ENCODE measurements around the gene INTS4.
"Not testable (repeated sequence)": the region's sequence is repeated elsewhere in the genome, so short reads cannot be mapped to it uniquely, and the experiment has no call there.

INTS4 gene

DNA sequence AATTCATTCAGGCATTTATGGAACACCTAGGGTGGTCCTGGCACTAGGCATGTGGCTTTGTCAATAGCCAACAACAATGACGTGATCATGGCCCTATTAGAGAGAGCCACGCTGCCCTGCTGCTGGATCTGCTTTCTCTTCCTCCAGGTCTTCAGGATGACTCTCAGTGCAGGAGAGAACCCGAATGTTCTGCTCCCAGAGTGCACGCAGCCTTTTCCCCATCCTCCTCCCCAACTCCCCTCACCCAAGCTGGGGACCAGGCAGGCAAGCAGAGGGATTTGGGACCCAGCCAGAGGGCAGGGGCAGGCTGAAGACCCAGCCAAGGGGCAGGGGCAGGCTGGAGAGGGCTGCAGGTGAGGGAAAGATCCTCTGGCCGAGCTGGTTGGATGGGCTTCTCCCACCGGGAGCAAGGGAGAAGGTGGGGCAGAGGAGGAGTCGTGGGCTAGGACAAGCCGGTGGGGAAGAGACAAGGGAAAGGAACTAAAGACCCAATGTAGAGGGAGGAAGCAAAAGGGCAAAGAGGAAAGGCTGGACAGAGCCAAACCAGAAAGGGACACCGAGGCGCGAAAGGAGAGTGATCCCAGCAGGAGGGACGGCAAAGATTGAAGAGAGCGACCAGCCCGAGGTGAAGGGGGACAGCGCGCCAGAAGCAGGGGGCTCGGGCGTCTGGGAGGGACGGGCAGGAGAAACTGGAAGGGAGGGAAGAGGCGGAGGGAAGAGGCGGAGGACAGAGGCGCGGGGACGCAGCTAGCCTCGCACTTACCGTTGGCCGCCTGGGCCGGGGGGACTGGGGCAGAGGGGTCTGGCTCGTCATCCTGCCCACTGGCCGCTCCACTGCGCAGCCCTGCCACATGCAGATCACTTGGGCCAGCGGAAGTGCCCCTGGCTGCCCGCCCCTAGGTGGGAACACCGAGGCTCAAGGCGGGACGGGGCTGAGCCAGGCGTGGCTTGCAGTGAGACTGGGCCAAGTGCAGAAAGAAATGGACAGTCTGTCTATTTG, 28.2 kb upstream of the INTS4 start, which contains the start of gene KCTD14:
TSS of gene KCTD14 (minus strand) at position 880 of the 1,000 bp plus-strand sequence. CDS start at position 853, 27 bp downstream.
- peak within 1 kb of the TSS; percentile 43 for H3K4me3 ChIP-seq (replicated peaks; ENCODE audit: low read depth, low read length)
- TF ChIP-seq, protein P1, sequence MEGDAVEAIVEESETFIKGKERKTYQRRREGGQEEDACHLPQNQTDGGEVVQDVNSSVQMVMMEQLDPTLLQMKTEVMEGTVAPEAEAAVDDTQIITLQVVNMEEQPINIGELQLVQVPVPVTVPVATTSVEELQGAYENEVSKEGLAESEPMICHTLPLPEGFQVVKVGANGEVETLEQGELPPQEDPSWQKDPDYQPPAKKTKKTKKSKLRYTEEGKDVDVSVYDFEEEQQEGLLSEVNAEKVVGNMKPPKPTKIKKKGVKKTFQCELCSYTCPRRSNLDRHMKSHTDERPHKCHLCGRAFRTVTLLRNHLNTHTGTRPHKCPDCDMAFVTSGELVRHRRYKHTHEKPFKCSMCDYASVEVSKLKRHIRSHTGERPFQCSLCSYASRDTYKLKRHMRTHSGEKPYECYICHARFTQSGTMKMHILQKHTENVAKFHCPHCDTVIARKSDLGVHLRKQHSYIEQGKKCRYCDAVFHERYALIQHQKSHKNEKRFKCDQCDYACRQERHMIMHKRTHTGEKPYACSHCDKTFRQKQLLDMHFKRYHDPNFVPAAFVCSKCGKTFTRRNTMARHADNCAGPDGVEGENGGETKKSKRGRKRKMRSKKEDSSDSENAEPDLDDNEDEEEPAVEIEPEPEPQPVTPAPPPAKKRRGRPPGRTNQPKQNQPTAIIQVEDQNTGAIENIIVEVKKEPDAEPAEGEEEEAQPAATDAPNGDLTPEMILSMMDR (IDR thresholded peaks at IDR 0.05; ENCODE audit: low read depth, low read length, missing control alignments), result no peak
- no peak for DNase-seq (ENCODE audit: extremely low read depth, low read depth)

DNA sequence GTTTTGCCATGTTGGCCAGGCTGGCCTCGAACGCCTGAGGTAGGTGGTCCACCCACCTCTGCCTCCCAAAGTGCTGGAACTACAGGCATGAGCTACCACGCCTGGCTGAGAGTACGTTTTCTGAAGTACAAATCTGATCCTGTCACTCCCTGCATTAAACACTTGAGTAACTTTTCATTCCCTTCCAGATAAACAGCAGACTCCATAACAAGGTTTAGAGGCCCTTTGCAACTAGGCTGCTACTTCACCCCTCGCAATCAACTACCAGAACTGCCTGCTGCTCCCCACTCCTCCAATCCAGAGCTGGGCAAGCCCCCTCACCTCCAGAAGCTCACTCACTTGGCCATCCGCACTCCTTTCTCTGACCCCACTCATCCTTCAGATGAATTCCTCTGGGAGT, 27.1 kb upstream of the INTS4 start:
- no peak for DNase-seq (ENCODE audit: extremely low read depth, low read depth)
- TF ChIP-seq, protein P1 (IDR thresholded peaks at IDR 0.05; ENCODE audit: low read depth, low read length, missing control alignments), result no peak
- H3K4me3 ChIP-seq (replicated peaks; ENCODE audit: low read depth, low read length), result no peak overlapping the region

DNA sequence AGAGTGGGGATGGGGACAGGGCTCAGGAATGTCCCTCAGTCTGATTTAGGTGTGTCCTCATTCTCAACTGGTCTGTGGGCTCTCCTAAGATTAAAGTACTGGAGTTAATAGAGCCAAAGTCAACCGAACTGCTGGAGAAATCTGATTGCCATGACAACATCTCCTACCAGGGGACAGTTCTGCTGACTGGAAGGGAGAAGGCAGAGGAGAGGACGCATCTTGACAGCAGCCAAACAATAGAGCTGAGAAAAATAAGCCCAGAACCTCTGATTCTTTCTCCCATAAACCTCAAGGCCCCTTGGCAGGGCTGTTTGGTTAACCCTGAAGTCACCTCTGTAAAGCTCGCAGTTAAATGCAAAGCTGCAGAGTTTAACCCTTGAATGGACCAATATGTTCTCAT, 25.8 kb upstream of the INTS4 start:
- no peak for DNase-seq (ENCODE audit: extremely low read depth, low read depth)
- no peak overlapping the region for H3K4me3 ChIP-seq (replicated peaks; ENCODE audit: low read depth, low read length)
- TF ChIP-seq, protein P1 (IDR thresholded peaks at IDR 0.05; ENCODE audit: low read depth, low read length, missing control alignments), result no peak

DNA sequence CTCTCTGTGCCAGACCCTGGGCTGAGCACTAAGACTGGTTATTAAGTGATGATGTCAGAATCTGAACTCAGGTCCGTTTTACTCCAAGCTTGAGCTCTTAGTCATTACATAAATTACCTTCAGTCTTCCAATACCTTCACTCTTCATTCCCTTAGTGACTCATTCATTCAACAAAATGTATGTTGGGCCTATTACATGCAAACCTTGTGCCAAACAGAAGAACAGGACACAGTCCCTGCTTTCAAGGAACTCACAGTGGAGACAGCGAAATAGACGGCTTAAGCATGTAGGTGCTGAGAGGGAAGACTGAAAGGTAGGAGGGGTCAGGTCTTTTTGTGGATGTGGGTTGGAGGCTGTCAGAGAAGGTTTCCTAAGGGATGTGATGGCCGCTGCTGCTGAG, 25.3 kb upstream of the INTS4 start:
- TF ChIP-seq, protein P1 (IDR thresholded peaks at IDR 0.05; ENCODE audit: low read depth, low read length, missing control alignments), result no peak
- H3K4me3 ChIP-seq (replicated peaks; ENCODE audit: low read depth, low read length), result no peak overlapping the region
- DNase-seq (ENCODE audit: extremely low read depth, low read depth), result no peak

DNA sequence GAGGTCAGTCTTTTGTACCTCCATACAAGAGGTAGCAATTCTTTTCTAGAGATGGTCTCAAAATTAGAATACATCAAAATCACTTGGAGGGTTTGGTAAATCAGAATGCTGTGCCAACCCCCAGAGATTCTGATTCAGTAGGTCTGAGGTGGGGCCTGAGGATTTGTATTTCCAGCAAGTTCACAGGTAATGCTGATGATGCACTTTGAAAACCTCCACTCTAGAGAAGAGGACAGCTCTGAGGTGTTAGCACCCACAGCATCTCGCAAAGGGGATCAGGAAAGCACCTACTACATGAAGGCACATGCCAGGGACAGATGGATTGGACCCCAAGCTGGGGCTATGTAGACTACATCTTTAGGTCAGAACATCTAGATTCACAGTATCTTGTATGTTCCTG, 21.4 kb upstream of the INTS4 start:
- no peak for DNase-seq (ENCODE audit: extremely low read depth, low read depth)
- TF ChIP-seq, protein P1 (IDR thresholded peaks at IDR 0.05; ENCODE audit: low read depth, low read length, missing control alignments), result no peak
- H3K4me3 ChIP-seq (replicated peaks; ENCODE audit: low read depth, low read length), result no peak overlapping the region

DNA sequence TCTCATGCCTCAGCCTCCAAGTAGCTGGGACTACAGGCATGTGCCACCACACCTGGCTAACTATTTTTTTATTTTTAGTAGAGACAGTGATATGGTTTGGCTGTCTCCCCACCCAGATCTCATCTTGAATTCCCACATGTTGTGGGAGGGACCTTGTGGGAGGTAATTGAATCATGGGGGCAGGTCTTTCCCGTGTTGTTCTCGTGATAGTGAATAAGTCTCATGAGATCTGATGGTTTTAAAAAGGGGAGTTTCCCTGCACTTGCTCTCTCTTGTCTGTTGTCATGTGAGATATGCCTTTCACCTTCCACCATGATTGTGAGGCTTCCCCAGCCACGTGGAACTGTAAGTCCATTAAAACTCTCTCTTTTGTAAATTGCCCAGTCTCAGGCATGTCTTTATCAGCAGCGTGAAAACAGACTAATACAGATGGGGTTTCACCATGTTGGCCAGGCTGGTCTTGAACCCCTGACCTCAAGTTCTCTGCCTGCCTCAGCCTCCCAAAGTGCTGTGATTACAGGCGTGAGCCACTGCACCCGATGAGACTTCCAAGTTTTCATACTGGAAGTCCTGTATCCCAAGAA, 20.6 kb upstream of the INTS4 start:
- not testable (repeated sequence) for H3K4me3 ChIP-seq (replicated peaks; ENCODE audit: low read depth, low read length); DNase-seq (ENCODE audit: extremely low read depth, low read depth)

DNA sequence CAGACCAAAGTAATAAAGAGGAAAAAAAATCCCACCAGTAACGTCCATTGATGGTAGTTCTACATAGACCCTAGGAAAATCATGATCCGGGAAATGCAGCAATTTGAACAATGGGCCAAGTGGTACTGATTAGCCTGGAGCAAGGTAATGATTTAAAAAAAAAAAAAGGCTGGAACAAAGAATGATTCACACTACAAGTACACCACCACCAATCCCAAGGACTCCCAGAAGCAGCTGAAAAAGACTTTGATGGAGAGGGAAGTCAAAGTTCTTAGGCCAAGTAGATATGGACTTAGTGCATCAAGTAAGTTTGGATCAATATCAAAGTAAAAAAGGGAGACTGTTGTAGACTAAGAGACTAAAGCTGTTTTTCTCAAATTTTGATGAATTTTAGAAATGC, 16.8 kb upstream of the INTS4 start:
- no peak for DNase-seq (ENCODE audit: extremely low read depth, low read depth)
- TF ChIP-seq, protein P1 (IDR thresholded peaks at IDR 0.05; ENCODE audit: low read depth, low read length, missing control alignments), result no peak
- no peak overlapping the region for H3K4me3 ChIP-seq (replicated peaks; ENCODE audit: low read depth, low read length)
